ENCODE data around the gene SEZ6.
A peak's percentile ranks its signal among the peaks of the same experiment; 100 is the strongest.
"Not testable (repeated sequence)": the region's sequence is repeated elsewhere in the genome, so short reads cannot be mapped to it uniquely, and the experiment has no call there.

Gene SEZ6

DNA sequence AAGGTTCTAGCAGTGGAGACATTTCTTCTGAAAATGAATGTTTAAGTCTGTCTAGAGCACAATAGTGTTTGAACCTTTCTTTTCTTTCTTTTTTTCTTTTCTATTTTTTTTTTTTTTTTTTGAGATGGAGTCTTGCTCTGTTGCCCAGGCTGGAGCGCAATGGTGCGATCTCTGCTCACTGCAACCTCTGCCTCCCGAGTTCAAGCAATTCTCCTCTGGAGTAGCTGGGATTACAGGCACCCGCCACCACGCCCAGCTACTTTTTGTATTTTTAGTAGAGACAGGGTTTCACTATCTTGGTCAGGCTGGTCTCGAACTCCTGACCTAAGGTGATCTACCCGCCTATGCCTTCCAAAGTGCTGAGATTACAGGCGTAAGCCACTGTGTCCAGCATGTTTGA, 71.3 kb downstream of the SEZ6 start:
- DNase-seq, result not testable (repeated sequence)

DNA sequence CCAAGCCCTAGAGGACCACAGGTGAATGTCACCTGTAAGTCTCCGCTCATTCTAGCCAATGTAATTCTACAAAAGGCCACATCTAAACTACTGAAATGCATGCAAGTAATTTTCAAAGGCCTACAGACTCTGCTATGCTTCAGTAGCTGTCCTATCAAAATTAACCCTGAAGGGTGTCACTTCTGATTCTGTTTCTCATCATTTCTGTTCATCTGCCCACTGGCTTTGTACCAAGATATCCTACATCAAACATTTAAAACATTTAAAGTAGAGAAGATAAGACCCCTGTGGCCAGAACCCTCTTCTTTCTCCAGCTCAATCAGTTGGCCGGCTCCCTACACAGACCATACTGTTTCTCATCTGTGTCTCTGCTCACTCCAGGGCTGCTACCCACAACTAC, 76.0 kb downstream of the SEZ6 start:
- no peak for DNase-seq

DNA sequence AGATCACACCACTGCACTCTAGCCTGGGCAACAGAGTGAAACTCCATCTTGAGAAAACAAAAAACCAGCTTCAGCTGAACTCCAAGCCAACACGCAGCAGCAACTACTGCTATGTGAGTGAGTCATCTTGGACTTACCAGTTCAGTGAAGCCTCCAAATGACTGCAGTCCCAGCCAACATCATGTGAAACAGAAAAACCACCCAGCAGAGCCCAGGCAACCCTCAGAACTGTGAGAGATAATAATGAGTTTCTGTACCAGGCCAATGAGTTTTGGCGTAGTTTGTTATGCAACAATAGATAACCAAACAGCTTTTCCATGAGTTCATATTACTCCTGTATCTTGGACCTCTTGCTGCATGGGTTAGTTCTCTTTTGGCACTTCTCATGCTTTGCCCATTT, 77.8 kb downstream of the SEZ6 start:
- DNase-seq, result peak in 1 of 2 donors; percentile 12

DNA sequence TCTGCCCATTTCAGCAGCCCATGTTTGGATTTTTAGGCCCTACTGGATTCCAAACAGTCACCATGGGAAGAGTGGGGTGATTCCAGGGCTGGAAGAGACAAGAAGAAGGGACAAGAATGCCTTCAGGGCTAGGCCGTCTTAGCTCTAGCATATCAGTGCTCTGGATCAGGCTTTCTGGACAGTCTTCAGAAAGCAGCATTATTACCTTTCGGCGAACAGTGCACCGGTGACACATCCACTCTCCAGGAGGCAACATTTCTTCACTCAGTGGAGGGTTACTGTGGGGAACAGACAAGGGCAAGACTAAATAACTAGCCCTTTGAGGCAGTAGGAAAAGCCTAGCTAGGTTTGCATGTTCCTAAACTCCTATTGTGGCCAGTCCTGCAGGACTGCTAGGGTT, 79.0 kb downstream of the SEZ6 start:
- DNase-seq, result no peak

DNA sequence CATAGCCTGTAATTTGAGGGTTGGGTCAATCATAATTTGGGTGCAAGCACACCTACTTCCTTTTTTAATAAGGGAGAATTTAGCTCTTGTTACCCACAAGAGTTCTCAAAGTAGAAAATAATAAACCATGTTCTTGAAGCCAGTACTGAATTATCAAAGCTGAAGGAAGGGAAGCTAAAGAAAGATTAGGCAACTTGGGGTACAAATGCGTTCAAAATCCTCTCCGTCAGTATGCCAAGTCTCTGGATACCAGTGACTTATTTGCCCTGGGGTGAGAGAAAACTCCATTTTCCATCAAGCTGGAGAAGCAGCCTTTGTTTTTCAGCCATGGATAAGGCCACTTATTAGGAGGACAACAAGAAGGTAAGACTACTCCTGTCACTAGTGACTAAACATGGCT, 79.5 kb downstream of the SEZ6 start:
- no peak for DNase-seq

DNA sequence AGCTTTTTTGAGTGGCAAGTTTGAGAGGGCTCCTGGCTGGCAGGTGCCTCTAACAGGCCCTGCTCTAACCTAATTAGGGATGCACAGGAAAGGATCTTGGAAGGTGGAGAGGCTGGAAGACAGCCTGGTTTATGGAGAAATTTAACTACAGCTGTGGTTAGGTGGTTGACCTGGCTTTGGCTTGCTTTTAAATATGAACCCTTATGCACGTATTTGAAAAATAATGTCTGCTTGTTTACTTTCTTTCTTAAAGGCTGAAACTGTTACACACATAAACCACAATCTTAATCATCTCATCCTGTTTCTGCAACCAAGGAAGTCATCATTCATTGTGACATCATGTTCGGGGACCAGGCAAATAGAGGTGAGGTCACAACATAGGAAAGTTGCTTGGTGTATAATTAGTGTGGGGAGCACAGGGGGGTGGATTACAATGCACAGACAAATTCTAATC, 79.9 kb downstream of the SEZ6 start:
- peak; percentile 78 to 85 for DNase-seq

DNA sequence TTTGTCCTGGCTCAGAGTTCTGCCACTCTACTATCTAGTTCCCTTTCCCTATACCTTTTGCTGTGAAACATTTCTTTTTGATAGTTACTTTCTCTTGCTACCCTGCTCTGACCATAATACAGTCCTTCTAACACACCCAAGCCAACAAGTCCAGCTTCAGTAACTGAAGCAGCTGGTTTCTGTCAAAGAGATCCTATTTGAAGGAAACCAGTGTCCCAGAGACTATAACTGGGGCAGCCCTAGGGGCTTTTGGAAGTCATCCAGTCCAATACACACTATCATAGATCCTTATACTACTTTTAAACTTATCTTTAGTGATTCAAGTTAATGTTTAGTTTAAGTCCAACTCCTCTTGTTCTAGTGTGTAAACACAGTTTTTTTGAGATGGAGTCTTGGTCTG, 85.6 kb downstream of the SEZ6 start:
- DNase-seq, result no peak

DNA sequence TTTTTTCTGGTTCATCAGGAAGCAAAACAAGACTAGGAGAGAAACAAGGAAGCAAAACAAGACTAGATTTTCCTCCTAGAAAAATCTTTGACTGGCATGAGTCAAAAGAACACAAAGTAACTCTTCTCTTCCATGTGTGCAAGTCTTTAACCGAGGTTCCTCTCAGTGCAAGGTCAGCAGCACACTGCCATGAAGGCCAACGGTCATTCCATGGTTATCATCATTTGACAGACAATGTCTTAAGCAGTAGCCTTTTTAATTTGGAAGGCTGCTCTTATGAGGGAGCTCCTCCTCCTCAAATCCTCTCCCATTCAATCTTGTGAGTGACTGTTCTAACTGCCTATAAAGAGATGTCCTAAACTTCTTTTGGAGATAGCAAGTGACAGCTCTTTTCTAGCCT, 87.5 kb downstream of the SEZ6 start:
- DNase-seq, result no peak

DNA sequence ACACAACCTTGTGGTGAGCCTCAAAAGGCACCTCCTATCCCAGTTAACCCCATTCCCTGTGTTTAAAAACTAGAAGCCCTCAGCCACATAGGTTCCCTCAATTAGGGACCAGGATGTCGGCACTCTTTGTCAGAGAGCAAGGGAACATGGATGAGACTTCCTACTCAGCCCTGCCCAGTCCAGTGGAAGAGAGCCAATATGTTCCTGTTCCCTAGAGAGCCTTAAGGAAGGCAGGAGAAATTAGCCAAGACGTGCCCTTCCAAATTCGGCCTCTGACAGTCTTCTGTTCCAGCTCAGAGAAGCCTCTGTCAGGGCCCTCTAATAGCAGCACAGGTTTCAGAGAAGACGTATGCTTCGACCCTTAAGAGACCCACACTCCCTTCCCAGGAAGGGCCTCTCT, 88.4 kb downstream of the SEZ6 start:
- no peak for DNase-seq

DNA sequence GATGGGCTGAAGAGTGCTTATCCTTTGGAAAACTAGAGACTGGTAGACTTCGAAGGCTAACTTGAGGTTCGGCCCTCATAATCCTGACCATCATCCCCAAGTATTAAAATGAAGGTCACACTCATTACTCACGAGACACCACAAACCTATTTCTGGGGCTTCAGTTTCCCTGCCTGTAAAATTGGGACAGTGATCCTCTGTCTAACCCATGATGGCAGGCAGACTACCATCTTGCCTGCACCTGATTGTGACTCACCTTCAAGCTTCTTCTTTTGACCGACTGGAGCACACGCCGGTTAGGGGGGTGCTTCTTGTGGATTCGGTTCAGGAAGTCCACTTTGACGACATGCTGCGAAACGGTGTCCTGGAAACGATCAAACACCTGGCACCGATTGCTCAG, 88.8 kb downstream of the SEZ6 start:
- DNase-seq, result no peak

DNA sequence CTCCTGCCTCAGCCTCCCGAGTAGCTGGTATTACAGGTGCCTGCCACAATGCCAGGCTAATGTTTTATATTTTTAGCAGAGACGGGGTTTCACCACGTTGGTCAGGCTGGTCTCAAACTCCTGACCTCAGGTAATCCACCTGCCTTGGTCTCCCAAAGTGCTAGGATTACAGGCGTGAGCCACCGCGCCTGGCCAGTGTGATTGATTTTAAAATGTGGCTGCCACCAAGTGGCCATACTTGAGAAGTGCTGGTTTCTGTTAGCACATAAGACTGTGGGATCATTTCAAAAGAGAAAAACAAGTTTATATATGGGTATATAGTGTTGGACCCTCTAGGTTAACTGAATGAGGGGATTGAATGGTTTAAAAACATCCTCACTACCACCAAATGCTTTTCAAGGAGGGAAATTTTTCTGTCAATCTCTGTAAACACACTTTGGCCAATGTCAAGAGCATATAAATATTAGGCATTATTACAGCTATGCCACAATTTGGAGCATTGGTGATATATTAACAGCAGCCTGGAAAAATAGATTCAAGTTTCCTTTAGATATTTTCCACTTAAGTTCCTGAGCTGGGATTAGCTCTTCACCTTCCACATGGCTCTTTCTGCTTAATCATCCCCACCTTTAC, 89.4 kb downstream of the SEZ6 start:
- peak; percentile 41 to 43 for DNase-seq

DNA sequence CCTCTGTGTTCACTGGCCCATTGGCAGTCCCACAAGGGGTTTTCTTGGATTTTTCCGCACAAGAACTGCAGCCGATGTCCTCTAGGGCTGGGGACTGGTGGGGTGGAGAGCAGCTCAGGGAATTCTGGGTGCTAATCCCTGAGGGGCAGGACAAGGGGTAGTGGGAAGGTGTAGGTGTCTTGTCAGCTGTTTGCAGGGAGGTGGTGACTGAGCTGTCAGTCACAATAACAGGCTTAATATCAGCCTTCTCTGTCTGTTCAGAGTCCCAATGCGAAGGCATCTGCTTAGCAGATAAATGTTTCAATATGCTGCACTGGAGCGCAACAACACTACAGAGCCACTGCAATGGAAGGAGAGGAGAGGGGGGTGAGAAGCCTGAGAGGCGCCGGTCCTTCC, 92.9 kb downstream of the SEZ6 start:
- no peak for DNase-seq

DNA sequence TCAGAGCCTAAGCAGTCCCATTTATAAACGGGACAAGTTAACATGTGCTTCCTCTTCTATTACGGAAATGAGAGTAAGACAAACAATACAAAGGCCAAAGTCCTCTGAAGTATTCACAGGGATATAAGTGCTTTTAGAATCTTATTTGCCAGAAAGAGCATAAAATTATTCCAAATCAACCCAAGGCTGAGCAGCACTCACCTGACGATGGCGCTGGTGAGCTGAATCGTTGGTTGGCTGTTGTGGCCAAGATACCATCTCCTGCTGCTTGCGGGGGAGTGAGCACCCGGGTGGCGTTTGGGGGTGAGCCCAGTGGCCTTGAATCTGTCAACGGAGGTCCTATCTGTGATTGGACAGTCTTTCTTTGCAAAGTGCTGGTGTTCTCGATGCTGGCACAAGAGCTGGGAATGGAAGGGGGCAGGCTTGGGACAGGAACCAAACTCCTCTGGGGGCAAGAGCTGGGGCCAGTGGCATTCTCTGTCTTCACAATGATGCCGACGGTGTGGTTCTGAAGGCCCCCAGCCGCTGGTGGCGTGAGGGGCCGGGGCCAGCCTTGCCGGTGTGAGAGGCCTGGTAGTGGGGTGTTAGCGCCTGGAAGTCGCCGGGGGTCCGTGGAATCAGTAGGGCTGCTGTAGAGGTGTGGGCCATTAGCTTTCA, 93.4 kb downstream of the SEZ6 start:
- DNase-seq, result no peak

DNA sequence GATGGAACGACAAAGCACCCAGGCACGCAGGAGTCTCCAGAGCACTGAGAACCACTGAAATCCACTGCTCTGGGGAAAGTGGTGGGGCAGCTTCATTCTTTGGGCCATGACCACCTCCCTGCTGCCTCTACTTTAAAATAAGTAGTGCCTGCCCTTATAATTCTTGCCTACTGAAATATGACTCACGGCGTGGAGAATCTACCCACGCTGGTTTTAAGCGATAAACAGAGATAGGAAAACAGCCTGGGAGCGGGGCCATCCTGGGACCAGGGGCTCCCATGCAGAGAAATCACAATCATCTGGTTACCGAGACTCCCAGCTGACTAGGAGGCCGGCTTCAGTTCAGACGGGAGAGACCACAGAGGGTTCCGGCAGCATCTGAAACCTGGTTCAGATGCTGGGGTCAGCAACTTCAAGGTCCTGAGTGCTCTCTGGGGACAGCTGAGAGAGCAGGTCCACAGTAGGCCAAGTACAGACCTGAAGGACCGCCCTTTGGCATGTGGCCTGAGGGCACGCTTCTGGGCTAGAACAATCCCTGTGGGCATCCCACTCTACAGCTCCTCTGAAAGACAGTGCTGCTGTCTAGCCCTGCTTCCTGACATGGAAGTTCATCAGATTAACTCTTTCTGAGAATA, 94.3 kb downstream of the SEZ6 start:
- no peak for DNase-seq

DNA sequence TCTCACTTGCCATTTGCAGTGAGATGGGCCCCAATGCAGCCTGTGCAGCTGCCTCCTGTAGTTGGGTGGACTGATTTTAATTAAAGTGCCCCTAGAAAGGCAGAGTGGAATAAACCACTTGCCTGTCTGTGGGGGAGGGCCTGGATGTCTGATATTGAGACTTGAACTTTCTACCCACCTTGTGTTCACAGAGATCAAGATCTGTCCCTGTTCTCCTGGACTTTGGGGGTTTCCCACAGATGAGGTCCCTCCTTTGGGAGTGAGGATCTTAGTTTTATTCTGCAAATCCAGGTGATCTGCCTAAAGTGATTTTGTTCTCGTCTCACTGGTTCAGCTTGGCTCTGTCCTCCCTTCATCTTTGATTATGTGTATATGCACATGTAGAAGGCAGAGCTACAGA, 95.3 kb downstream of the SEZ6 start:
- no peak for DNase-seq

DNA sequence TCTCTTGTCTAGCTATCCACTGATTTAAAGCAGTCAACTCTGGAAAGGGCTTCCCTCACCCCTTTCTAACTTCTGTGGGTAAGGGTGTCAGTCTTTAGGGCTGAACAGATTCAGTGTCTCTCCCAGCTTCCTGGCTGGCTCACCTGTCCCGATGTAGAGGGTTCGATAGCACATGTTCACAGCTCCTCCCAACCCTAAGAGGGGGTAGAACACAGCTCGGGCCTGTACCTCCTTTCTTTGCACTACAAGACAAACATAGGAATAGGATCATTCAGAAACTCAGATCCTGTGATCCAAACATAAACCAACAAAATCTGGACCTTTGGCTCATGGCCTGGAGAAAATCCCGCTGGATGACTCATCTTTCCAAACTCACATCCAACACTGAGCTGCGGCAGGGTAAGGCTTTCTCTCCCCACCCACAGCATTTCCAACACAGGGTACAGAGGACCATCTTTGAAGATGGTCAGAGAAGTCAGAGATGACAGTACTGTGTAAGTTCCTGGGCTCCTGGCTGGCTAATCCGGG, 97.1 kb downstream of the SEZ6 start:
- no peak for DNase-seq

DNA sequence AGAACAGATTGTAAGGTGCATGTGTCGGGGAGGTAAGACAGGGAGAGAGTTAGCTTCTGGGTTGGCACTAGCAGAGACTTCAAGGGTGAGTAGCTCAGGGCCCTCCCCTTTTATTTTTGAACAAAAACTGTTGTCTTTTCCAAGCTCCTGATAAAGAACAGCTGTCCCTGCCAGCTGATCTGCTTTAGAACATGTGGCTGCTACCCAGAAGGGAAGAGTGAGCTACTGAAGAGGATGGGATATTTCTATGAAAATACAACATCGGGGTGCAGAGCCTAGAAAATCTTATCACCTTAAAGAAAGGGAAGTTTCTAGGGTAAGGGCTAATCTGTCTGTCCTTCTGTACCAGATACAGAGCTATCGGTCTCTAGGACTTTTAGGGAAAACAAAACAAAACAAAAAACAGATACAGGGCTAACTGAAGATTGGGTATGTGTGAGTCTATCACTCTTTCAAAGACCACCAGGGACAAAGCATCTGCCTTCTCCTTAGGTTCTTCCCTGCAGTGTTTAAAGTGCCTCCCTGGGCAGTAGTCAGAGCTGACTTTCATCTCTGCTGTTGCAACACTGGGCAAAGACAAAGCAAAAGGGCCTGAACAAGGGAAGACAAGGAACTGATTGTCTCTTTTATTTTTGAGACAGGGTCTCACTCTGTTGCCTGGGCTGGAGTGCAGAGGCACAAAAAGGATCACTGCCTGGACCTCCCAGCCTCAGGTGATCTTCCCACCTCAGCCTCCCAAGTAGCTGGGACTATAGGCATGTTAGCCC, 97.9 kb downstream of the SEZ6 start:
- DNase-seq, result no peak

DNA sequence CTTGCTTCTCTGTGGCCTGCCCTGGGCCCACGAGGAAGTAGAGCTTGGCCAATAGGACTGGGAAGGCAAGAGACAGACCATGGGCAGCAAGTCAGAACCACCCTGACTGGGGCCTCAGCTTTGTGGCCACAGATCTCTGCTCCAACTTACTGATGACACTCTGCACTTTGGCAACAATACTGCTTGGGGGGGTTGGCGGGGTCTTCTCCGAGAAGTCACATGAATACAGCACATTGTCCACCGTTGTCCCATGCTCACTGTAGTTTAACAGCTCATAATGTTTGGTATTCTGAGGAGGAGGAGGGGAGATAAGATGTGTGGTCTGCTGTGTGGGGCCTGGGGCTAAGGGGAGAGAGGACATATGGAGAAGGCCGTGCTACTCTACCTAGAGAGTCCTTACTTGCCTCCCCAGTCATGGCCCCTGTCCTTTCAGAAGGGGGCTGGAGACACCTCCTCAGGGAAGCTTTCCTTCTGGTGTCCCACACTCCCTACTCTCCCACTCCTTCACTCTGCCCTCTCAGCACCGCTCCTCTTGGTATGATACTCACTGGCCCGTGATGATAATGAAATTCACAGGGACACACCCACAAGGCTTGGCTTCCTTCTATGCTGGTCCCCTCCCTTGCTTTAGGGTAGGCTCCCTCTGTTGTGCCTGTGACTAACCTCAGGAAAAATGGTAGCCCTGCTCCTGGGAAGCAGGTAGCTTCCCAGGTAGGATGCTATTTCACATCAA, 99.0 kb downstream of the SEZ6 start:
- DNase-seq, result no peak

DNA sequence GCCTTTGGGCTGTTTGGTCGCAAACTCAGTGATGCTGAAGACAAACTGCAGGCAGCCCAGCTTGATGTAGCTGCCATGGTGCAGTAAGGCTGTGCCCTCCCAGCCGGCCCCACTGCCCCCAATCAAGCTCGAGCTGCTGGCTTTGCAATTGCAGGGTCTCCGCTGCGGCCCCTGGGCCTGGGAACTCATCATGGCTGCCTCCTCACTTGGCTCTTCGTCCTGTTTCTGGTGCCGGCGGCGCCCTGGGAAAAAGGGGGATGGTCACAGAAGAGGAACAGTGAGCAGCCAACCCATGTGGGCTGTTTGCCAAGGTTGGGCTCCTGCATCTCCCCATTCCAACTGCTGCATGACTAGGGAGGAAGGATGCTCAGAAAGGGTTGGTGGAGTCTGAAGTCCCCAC, 99.6 kb downstream of the SEZ6 start:
- DNase-seq, result no peak
